Left renal pelvis (tissue), 4 donors: ENCODE measurements around the gene INHBE. TPM values are rescaled to one million over a fixed set of nuclear protein-coding genes. Genes with fewer than 3 reads are reported as not detected.
"Not testable (repeated sequence)": the region's sequence is repeated elsewhere in the genome, so short reads cannot be mapped to it uniquely, and the experiment has no call there.

Source experiments
- DNase-seq, 4 donors: peaks; one replicate each; pipeline ENCODE4 v3.0.0-alpha.2; 2013; ENCODE audit warnings: low read depth in 4 of 4, low spot score in 3 of 4
- polyA plus RNA-seq, 4 donors: library from polyadenylated mRNA; unstranded; fragments of 120-200 nt; gene quantifications; one replicate each; pipeline ENCODE4 v1.2.1, GENCODE V29; 2013; ENCODE audit not compliant: insufficient read length in 4 of 4

The INHBE gene
- polyA plus RNA-seq, 4 donors = 0.36 to 0.78 (median 0.72) TPM

- no peak for DNase-seq
Observed at GRCh38 chr12:57491393-57492280, 36.5 kb downstream of the INHBE start.

GRCh38 chr12:57495051-57495701, 40.1 kb downstream of the INHBE start:
- DNase-seq = not testable (repeated sequence)

- no peak for DNase-seq
Observed at GRCh38 chr12:57496822-57497221, 41.7 kb downstream of the INHBE start.

- DNase-seq = no peak
Observed at GRCh38 chr12:57497223-57498131, 42.4 kb downstream of the INHBE start.

GRCh38 chr12:57498132-57498502, 43.0 kb downstream of the INHBE start:
- no peak for DNase-seq

- DNase-seq = no peak
Observed at GRCh38 chr12:57498571-57498970, 43.5 kb downstream of the INHBE start.

- no peak for DNase-seq
Observed at GRCh38 chr12:57500213-57500612, 45.1 kb downstream of the INHBE start.

GRCh38 chr12:57502311-57502969, 47.3 kb downstream of the INHBE start:
- DNase-seq = not testable (repeated sequence)

- DNase-seq = not testable (repeated sequence)
Observed at GRCh38 chr12:57506541-57506940, 51.4 kb downstream of the INHBE start.

Other genes with a start within 250 kb of the INHBE start
- 1 to 10 TPM; 3.2 to 6.5 (median 4.1) TPM for gene NXPH4, start 238.5 kb upstream of the INHBE start, polyA plus RNA-seq
- 10 to 100 TPM; 52.2 to 82.5 (median 70.4) TPM for gene SHMT2, start 225.6 kb upstream of the INHBE start, polyA plus RNA-seq
- gene STAC3, start 204.1 kb upstream of the INHBE start, polyA plus RNA-seq = 1 to 10 TPM; 2.2 to 8.9 (median 4.1) TPM
- 10 to 100 TPM; 65.5 to 99.8 (median 76.4) TPM for gene R3HDM2, start 24.3 kb upstream of the INHBE start, polyA plus RNA-seq
- under 1 TPM; 0.11 to 0.26 (median 0.17) TPM for gene INHBC, start 20.5 kb upstream of the INHBE start, polyA plus RNA-seq
- gene GLI1, start 4.5 kb downstream of the INHBE start, polyA plus RNA-seq = 10 to 100 TPM; 16.2 to 62.3 (median 22.1) TPM
- 1 to 10 TPM; 1.9 to 5.5 (median 2.9) TPM for gene ARHGAP9, start 24.6 kb downstream of the INHBE start, polyA plus RNA-seq
- gene MARS1, start 32.8 kb downstream of the INHBE start, polyA plus RNA-seq = 100 to 1,000 TPM in 3 of 4 donors, 10 to 100 TPM in 1; 94.7 to 164 (median 118) TPM
- 10 to 100 TPM; 16.3 to 34.6 (median 29.8) TPM for gene DDIT3, start 65.2 kb downstream of the INHBE start, polyA plus RNA-seq
- 10 to 100 TPM; 52.6 to 99.8 (median 61.2) TPM for gene MBD6, start 67.5 kb downstream of the INHBE start, polyA plus RNA-seq
- gene DCTN2, start 91.9 kb downstream of the INHBE start, polyA plus RNA-seq = 100 to 1,000 TPM; 144 to 176 (median 167) TPM
- gene KIF5A, start 94.7 kb downstream of the INHBE start, polyA plus RNA-seq = 1 to 10 TPM in 2 of 4 donors, under 1 TPM in 2; 0.64 to 1.1 (median 0.86) TPM
- gene PIP4K2C, start 135.9 kb downstream of the INHBE start, polyA plus RNA-seq = 10 to 100 TPM; 21.9 to 47.1 (median 39.6) TPM
- gene DTX3, start 149.5 kb downstream of the INHBE start, polyA plus RNA-seq = 10 to 100 TPM; 53.9 to 82.4 (median 62.2) TPM
- gene ARHGEF25, start 156.1 kb downstream of the INHBE start, polyA plus RNA-seq = 100 to 1,000 TPM in 1 of 4 donors, 10 to 100 TPM in 3; 33.6 to 101 (median 36.9) TPM
- 1 to 10 TPM in 1 of 4 donors, under 1 TPM in 3; 0.79 to 6.1 (median 0.93) TPM for gene B4GALNT1, start 177.9 kb downstream of the INHBE start, polyA plus RNA-seq
- gene OS9, start 238.8 kb downstream of the INHBE start, polyA plus RNA-seq = 100 to 1,000 TPM; 189 to 235 (median 201) TPM